ENCODE results near the gene COL2A1.

GRCh38 chr12:47967461-47968321 lies 36.6 kb downstream of the COL2A1 start:
- TF ChIP-seq GATA2 (IDR thresholded peaks at IDR 0.05; ENCODE audit: low read depth, low read length) (no peak), GATA3 (IDR thresholded peaks at IDR 0.05; ENCODE audit: low read depth, low read length) (no peak)

Data from SH-SY5Y (cell line).